ENCODE results near the gene NOP53. TPM values are rescaled to one million over a fixed set of nuclear protein-coding genes. Genes with fewer than 3 reads are reported as not detected.
A peak's percentile ranks its signal among the peaks of the same experiment; 100 is the strongest.

The NOP53 gene
- total and polyA plus RNA-seq, 2 of the 8 experiments (the other 6 are each of a cell fraction or from before 2014, with no cell fraction given) = 107 to 245 TPM

GRCh38 chr19:47778049-47778953 is 33.0 kb downstream of the NOP53 start, which contains the start of gene SELENOW (continued):
- no peak for TF ChIP-seq CHD7 (IDR thresholded peaks at IDR 0.05; ENCODE audit: insufficient replicate concordance, low read length)
- TF ChIP-seq KDM4A (IDR thresholded peaks at IDR 0.05; ENCODE audit: low read depth, low read length, severe bottlenecking) = peak; percentile 60
- TF ChIP-seq EP300 (IDR thresholded peaks at IDR 0.05; ENCODE audit: borderline replicate concordance in 1 of 2, low read depth in 2 of 2, low read length in 2 of 2) = peak in 1 of 2 experiments; percentile 99; a peak in 2 of 3 replicates
- TF ChIP-seq TEAD4 (IDR thresholded peaks at IDR 0.05; ENCODE audit: low read depth, low read length) = 0 out of 2 replicates have a peak, but pooled peaks have one; percentile 40
- TF ChIP-seq GABPA (IDR thresholded peaks at IDR 0.05; ENCODE audit: borderline replicate concordance, insufficient read depth, low read length) = no peak
- no peak for TF ChIP-seq YY1 (IDR thresholded peaks at IDR 0.05; ENCODE audit: low read depth, low read length)
- TF ChIP-seq SP1 (IDR thresholded peaks at IDR 0.05; ENCODE audit: low read depth, low read length) = peak; percentile 78
- TF ChIP-seq CBX5 (IDR thresholded peaks at IDR 0.05; ENCODE audit: low read depth, low read length) = no peak
